Ovary (tissue), 3 donors: ENCODE measurements around the gene ALLC.

Source experiments
- EP300 ChIP-seq: sonication (generic); formaldehyde crosslinking; IDR thresholded peaks from one replicate; pipeline ENCODE4 v1.6.1; 2017; ENCODE audit warnings: antibody characterized with exemption
- POLR2A ChIP-seq: fragments of 450-650 bp; IDR thresholded peaks from one replicate; pipeline ENCODE4 v1.6.1; 2017; ENCODE audit warnings: antibody characterized with exemption, mild to moderate bottlenecking, moderate library complexity
- TF ChIP-seq, protein P1 (sequence below), 3 donors: fragments of 450-650 bp in 2 of 3; fragments of 200-600 bp in 1 of 3; IDR thresholded peaks; one replicate each; pipeline versions ENCODE4 v1.5.1 to v1.8.0; 2016 to 2022; ENCODE audit warnings: antibody characterized with exemption in 3 of 3, mild to moderate bottlenecking in 1 of 3
- donor health status: DM: no; HTN: no; CAD: no.

- TF ChIP-seq, protein P1, sequence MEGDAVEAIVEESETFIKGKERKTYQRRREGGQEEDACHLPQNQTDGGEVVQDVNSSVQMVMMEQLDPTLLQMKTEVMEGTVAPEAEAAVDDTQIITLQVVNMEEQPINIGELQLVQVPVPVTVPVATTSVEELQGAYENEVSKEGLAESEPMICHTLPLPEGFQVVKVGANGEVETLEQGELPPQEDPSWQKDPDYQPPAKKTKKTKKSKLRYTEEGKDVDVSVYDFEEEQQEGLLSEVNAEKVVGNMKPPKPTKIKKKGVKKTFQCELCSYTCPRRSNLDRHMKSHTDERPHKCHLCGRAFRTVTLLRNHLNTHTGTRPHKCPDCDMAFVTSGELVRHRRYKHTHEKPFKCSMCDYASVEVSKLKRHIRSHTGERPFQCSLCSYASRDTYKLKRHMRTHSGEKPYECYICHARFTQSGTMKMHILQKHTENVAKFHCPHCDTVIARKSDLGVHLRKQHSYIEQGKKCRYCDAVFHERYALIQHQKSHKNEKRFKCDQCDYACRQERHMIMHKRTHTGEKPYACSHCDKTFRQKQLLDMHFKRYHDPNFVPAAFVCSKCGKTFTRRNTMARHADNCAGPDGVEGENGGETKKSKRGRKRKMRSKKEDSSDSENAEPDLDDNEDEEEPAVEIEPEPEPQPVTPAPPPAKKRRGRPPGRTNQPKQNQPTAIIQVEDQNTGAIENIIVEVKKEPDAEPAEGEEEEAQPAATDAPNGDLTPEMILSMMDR (IDR thresholded peaks at IDR 0.05) = no peak
- no peak for TF ChIP-seq POLR2A
- no peak for TF ChIP-seq EP300
These were observed 23.9 kb upstream of the ALLC start for GRCh38 chr2:3633982-3634595.
